HG03066 (cell line): ENCODE measurements around the gene SUMO4.
A peak's percentile ranks its signal among the peaks of the same experiment; 100 is the strongest.

ENCODE experiments used
- ATAC-seq: cut with Tn5 transposase; IDR thresholded peaks from one replicate; pipeline ENCODE4 v1.9.1; 2021; ENCODE audit warnings: low read depth; ENCODE audit not compliant: unreplicated experiment

Gene SUMO4

GRCh38 chr6:149400050-149400449 is at the start of gene SUMO4:
Gene SUMO4 (plus strand): TSS chr6:149400262. CDS start chr6:149400392, 130 bp downstream.
- ATAC-seq, result no peak

GRCh38 chr6:149354009-149354408 is 46.1 kb upstream of the SUMO4 start:
- no peak for ATAC-seq

- no peak for ATAC-seq
These were observed 43.8 kb upstream of the SUMO4 start for GRCh38 chr6:149356081-149356750.

- no peak for ATAC-seq
These were observed 42.1 kb upstream of the SUMO4 start for GRCh38 chr6:149357726-149358538.

GRCh38 chr6:149359440-149359839 is 40.6 kb upstream of the SUMO4 start:
- ATAC-seq, result no peak

GRCh38 chr6:149360536-149360935 is 39.5 kb upstream of the SUMO4 start:
- no peak for ATAC-seq

GRCh38 chr6:149362289-149362688 is 37.8 kb upstream of the SUMO4 start:
- no peak for ATAC-seq

- no peak for ATAC-seq
These were observed 36.9 kb upstream of the SUMO4 start for GRCh38 chr6:149363154-149363553.

- ATAC-seq, result no peak
These were observed 35.5 kb upstream of the SUMO4 start for GRCh38 chr6:149364557-149364956.

GRCh38 chr6:149365197-149365596 is 34.9 kb upstream of the SUMO4 start:
- no peak for ATAC-seq

- no peak for ATAC-seq
These were observed 33.7 kb upstream of the SUMO4 start for GRCh38 chr6:149366267-149366921.

GRCh38 chr6:149368065-149368464 is 32.0 kb upstream of the SUMO4 start:
- ATAC-seq, result peak; percentile 55

- no peak for ATAC-seq
These were observed 28.9 kb upstream of the SUMO4 start for GRCh38 chr6:149371154-149371553.

- no peak for ATAC-seq
These were observed 28.0 kb upstream of the SUMO4 start for GRCh38 chr6:149372062-149372461.

GRCh38 chr6:149373511-149373910 is 26.6 kb upstream of the SUMO4 start:
- ATAC-seq, result no peak

- no peak for ATAC-seq
These were observed 20.1 kb upstream of the SUMO4 start for GRCh38 chr6:149379977-149380376.

GRCh38 chr6:149380523-149380922 is 19.5 kb upstream of the SUMO4 start:
- no peak for ATAC-seq

- ATAC-seq, result no peak
These were observed 16.7 kb upstream of the SUMO4 start for GRCh38 chr6:149383371-149383770.

GRCh38 chr6:149384464-149384863 is 15.6 kb upstream of the SUMO4 start:
- ATAC-seq, result no peak

GRCh38 chr6:149385998-149386646 is 13.9 kb upstream of the SUMO4 start:
- no peak for ATAC-seq
